Measurements from ENCODE around the gene CMC4. TPM values are rescaled to one million over a fixed set of nuclear protein-coding genes. Genes with fewer than 3 reads are reported as not detected.

The CMC4 gene
- total RNA-seq, 4 donors from 2014 or later: 5.1 to 18.3 (median 13.3) TPM

GRCh38 chrX:155105919-155106318 is 35.0 kb upstream of the CMC4 start:
- Histone ChIP-seq H3K4me1 (no peaks in the 10 kb centered on the region), H3K36me3 (peaks cover 0 to 35% (median 0%) of the 10 kb centered on the region in 3 donors), H3K27ac (no peak overlapping the region), H3K9me3 (no peaks in the 10 kb centered on the region), H3K27me3 (no peaks in the 10 kb centered on the region), H3K4me3 (no peak overlapping the region)
- no peak for DNase-seq
- WGBS, 2 donors: 67 to 96% methylated on average over 2 of the region's 2 CpGs
- intact Hi-C loops (cut with DNase I): no loop called here
- TF ChIP-seq POLR2A (IDR thresholded peaks at IDR 0.05) (no peak), CTCF (IDR thresholded peaks at IDR 0.05) (no peak)

- intact Hi-C loops (cut with DNase I): no loop called here
- H3K27me3 ChIP-seq: no peaks in the 10 kb centered on the region
- no peaks in the 10 kb centered on the region for H3K4me1 ChIP-seq
- WGBS, 2 donors: 28 to 49% methylated on average over 4 of the region's 4 CpGs
- DNase-seq: no peak
- TF ChIP-seq CTCF (IDR thresholded peaks at IDR 0.05): peak; percentile 21 to 58 (median 48)
- no peak for TF ChIP-seq POLR2A (IDR thresholded peaks at IDR 0.05)
- no peaks in the 10 kb centered on the region for H3K9me3 ChIP-seq
- H3K36me3 ChIP-seq: peaks cover 0 to 40% (median 0%) of the 10 kb centered on the region in 3 donors
- no peak overlapping the region for H3K27ac ChIP-seq
- no peak overlapping the region for H3K4me3 ChIP-seq
These were observed 23.6 kb upstream of the CMC4 start for GRCh38 chrX:155094468-155095061.

- peaks cover 0 to 51% (median 0%) of the 10 kb centered on the region in 3 donors for H3K36me3 ChIP-seq
- 66 to 87% methylated on average over 3 to 17 of the region's 26 CpGs for WGBS, 2 donors
- TF ChIP-seq CTCF (IDR thresholded peaks at IDR 0.05) (no peak), POLR2A (IDR thresholded peaks at IDR 0.05) (no peak)
- no peaks in the 10 kb centered on the region for H3K9me3 ChIP-seq
- H3K4me3 ChIP-seq: no peak overlapping the region
- no peaks in the 10 kb centered on the region for H3K4me1 ChIP-seq
- DNase-seq: no peak
- H3K27me3 ChIP-seq: no peaks in the 10 kb centered on the region
- intact Hi-C loops (cut with DNase I): no loop called here
- H3K27ac ChIP-seq: no peak overlapping the region
These were observed 16.2 kb upstream of the CMC4 start for GRCh38 chrX:155086961-155087735.

- 76 to 80% methylated on average over 15 to 24 of the region's 24 CpGs for WGBS, 2 donors
- Histone ChIP-seq H3K27me3 (no peaks in the 10 kb centered on the region), H3K36me3 (peaks cover 0 to 45% (median 0%) of the 10 kb centered on the region in 3 donors), H3K27ac (no peak overlapping the region), H3K4me1 (no peaks in the 10 kb centered on the region), H3K9me3 (no peaks in the 10 kb centered on the region), H3K4me3 (no peak overlapping the region)
- intact Hi-C loops (cut with DNase I): no loop called here
- DNase-seq: no peak
- TF ChIP-seq POLR2A (IDR thresholded peaks at IDR 0.05) (no peak), CTCF (IDR thresholded peaks at IDR 0.05) (peak in 5 of 6 experiments; percentile 23 to 40 (median 33))
These were observed 15.4 kb upstream of the CMC4 start for GRCh38 chrX:155086202-155086840.
